SU-DHL-6 (cell line): ENCODE results near the gene DOCK3.

Source experiments
- H2AFZ ChIP-seq: fragments of 200-600 bp; sonication (generic); 2 replicates; pipeline ENCODE4 v1.6.1; 2014; ENCODE audit warnings: low read depth, mild to moderate bottlenecking, moderate library complexity, mixed read lengths, antibody characterized with exemption, low read length; ENCODE audit not compliant: severe bottlenecking
- H3F3A ChIP-seq: fragments of 200-600 bp; shearing (Covaris generic); 2 replicates; pipeline ENCODE4 v1.6.0; 2016; ENCODE audit warnings: antibody characterized with exemption, mild to moderate bottlenecking; ENCODE audit not compliant: insufficient read depth
- H3K27ac ChIP-seq: fragments of 200-600 bp; sonication (generic); 2 replicates; pipeline ENCODE4 v1.5.1; 2016; ENCODE audit warnings: low read depth, mild to moderate bottlenecking, low read length, moderate library complexity, mixed read lengths
- H3K27me3 ChIP-seq: fragments of 200-600 bp; sonication (generic), shearing (Covaris generic); 2 replicates; pipeline ENCODE4 v1.6.0; 2014; ENCODE audit warnings: mild to moderate bottlenecking, low read length
- H3K36me3 ChIP-seq: fragments of 200-600 bp; sonication (generic); 2 replicates; pipeline ENCODE4 v1.6.1; 2014; ENCODE audit warnings: mild to moderate bottlenecking, low read length, mixed read lengths
- H3K4me2 ChIP-seq: fragments of 300-600, 200-600 bp; shearing (Covaris generic), sonication (generic); 2 replicates; pipeline ENCODE4 v1.6.0; 2014; ENCODE audit warnings: low read length, low read depth, mild to moderate bottlenecking; ENCODE audit not compliant: poor library complexity, severe bottlenecking
- H3K4me3 ChIP-seq: fragments of 200-600 bp; sonication (generic); 2 replicates; pipeline ENCODE4 v1.5.1; 2014; ENCODE audit warnings: antibody characterized with exemption, low read length, mild to moderate bottlenecking, mixed read lengths; ENCODE audit not compliant: insufficient read depth, poor library complexity, severe bottlenecking
- H3K79me2 ChIP-seq: fragments of 200-600 bp; sonication (generic); 2 replicates; pipeline ENCODE4 v1.6.1; 2014; ENCODE audit warnings: mild to moderate bottlenecking, low read length, moderate library complexity; ENCODE audit not compliant: insufficient read depth
- H3K9ac ChIP-seq: fragments of 200-600 bp; sonication (generic); 2 replicates; pipeline ENCODE4 v1.7.0; 2014; ENCODE audit warnings: mild to moderate bottlenecking, low read length
- H3K9me2 ChIP-seq: fragments of 200-600 bp; sonication (generic); replicated peaks from 2 replicates; pipeline ENCODE4 v1.6.1; 2014; ENCODE audit warnings: low read length; ENCODE audit not compliant: insufficient read depth
- H3K9me3 ChIP-seq: fragments of 200-600 bp; sonication (generic); 2 replicates; pipeline ENCODE4 v1.6.1; 2014; ENCODE audit warnings: low read length, mixed read lengths; ENCODE audit not compliant: insufficient read depth
- H4K20me1 ChIP-seq: fragments of 200-600 bp; sonication (generic); 2 replicates; pipeline ENCODE4 v1.6.1; 2014; ENCODE audit warnings: low read depth, mild to moderate bottlenecking, antibody characterized with exemption, low read length, moderate library complexity, mixed read lengths
- CTCF ChIP-seq: fragments of 200-600 bp; sonication (generic); IDR thresholded peaks from one replicate; pipeline ENCODE4 v1.5.1; 2017; ENCODE audit warnings: antibody characterized with exemption, mild to moderate bottlenecking, low read length, moderate library complexity; ENCODE audit not compliant: insufficient read depth, poor library complexity, severe bottlenecking
- EZH2phosphoT487 ChIP-seq: fragments of 200-600 bp; sonication (generic), shearing (Covaris generic); conservative IDR thresholded peaks from 2 replicates; pipeline ENCODE4 v1.6.1; 2018; ENCODE audit warnings: mild to moderate bottlenecking, antibody characterized with exemption, low read length, moderate library complexity, mixed read lengths

DOCK3 gene

GRCh38 chr3:50696276-50696675 is 21.5 kb downstream of the DOCK3 start:
- Histone ChIP-seq H2AFZ (no peak overlapping the region), H4K20me1 (no peaks in the 10 kb centered on the region), H3K9me2 (no peaks in the 10 kb centered on the region), H3K27ac (no peak overlapping the region), H3K9me3 (no peaks in the 10 kb centered on the region), H3F3A (no peaks in the 10 kb centered on the region), H3K4me2 (no peak overlapping the region), H3K79me2 (no peaks in the 10 kb centered on the region), H3K9ac (no peak overlapping the region), H3K36me3 (no peaks in the 10 kb centered on the region), H3K27me3 (no peaks in the 10 kb centered on the region), H3K4me3 (no peak overlapping the region)
- no peak for TF ChIP-seq CTCF
- TF ChIP-seq EZH2phosphoT487, result no peak

- Histone ChIP-seq H3K36me3 (no peaks in the 10 kb centered on the region), H3K79me2 (no peaks in the 10 kb centered on the region), H3K9ac (no peak overlapping the region), H3K9me3 (no peaks in the 10 kb centered on the region), H3K27me3 (no peaks in the 10 kb centered on the region), H3K9me2 (no peaks in the 10 kb centered on the region), H4K20me1 (no peaks in the 10 kb centered on the region), H3K4me3 (no peak overlapping the region), H3F3A (no peaks in the 10 kb centered on the region), H2AFZ (no peak overlapping the region), H3K4me2 (no peak overlapping the region), H3K27ac (no peak overlapping the region)
- TF ChIP-seq CTCF (no peak), EZH2phosphoT487 (no peak)
Observed at GRCh38 chr3:50698269-50698668, 23.5 kb downstream of the DOCK3 start.

- no peaks in the 10 kb centered on the region for H3K9me2 ChIP-seq
- H4K20me1 ChIP-seq, result no peaks in the 10 kb centered on the region
- no peak overlapping the region for H3K4me2 ChIP-seq
- H3K27ac ChIP-seq, result no peak overlapping the region
- no peak overlapping the region for H3K9ac ChIP-seq
- no peak overlapping the region for H3K4me3 ChIP-seq
- H3F3A ChIP-seq, result no peaks in the 10 kb centered on the region
- no peak overlapping the region for H2AFZ ChIP-seq
- no peaks in the 10 kb centered on the region for H3K27me3 ChIP-seq
- no peaks in the 10 kb centered on the region for H3K9me3 ChIP-seq
- TF ChIP-seq CTCF (no peak), EZH2phosphoT487 (no peak)
- no peaks in the 10 kb centered on the region for H3K79me2 ChIP-seq
- no peaks in the 10 kb centered on the region for H3K36me3 ChIP-seq
Observed at GRCh38 chr3:50708620-50709019, 33.9 kb downstream of the DOCK3 start.

GRCh38 chr3:50714946-50715345 is 40.2 kb downstream of the DOCK3 start:
- TF ChIP-seq CTCF, result no peak
- TF ChIP-seq EZH2phosphoT487, result no peak
- Histone ChIP-seq H3K27me3 (no peaks in the 10 kb centered on the region), H3K9ac (no peak overlapping the region), H3K36me3 (no peaks in the 10 kb centered on the region), H3K27ac (no peak overlapping the region), H3K9me2 (no peaks in the 10 kb centered on the region), H3K4me2 (no peak overlapping the region), H4K20me1 (no peaks in the 10 kb centered on the region), H3F3A (no peaks in the 10 kb centered on the region), H3K79me2 (no peaks in the 10 kb centered on the region), H3K4me3 (no peak overlapping the region), H2AFZ (no peak overlapping the region), H3K9me3 (no peaks in the 10 kb centered on the region)
